Prostate gland (tissue), 2 donors: ENCODE data around the gene AKAP9.

ENCODE experiments used
- CTCF ChIP-seq, 4 experiments: fragments of 200-600 bp in 2 of 4; fragments of 450-650 bp in 2 of 4; sonication (generic) in 2 of 4; IDR thresholded peaks; 1 replicate in 3 of 4; 2 replicates in 1 of 4; pipeline ENCODE4 v1.5.1; 2016 to 2019; ENCODE audit warnings: antibody characterized with exemption in 4 of 4, mild to moderate bottlenecking in 2 of 4, moderate library complexity in 2 of 4
- POLR2A ChIP-seq: fragments of 450-650 bp; IDR thresholded peaks from one replicate; pipeline ENCODE4 v1.6.1; 2016; ENCODE audit warnings: antibody characterized with exemption, mild to moderate bottlenecking

- TF ChIP-seq CTCF (IDR thresholded peaks at IDR 0.05) (no peak), POLR2A (no peak)
These were observed 491 bp upstream of the AKAP9 start for GRCh38 chr7:91940171-91940570.
